ENCODE measurements around the gene GLYR1.

GLYR1 gene

GRCh38 chr16:4754865-4755264 is 92.2 kb downstream of the GLYR1 start:
- no peak for DNase-seq

GRCh38 chr16:4753227-4753626 is 93.9 kb downstream of the GLYR1 start:
- no peak for DNase-seq
